DND-41 (cell line): Measurements from ENCODE around the gene TOMM70.

Experiments used
- CTCF ChIP-seq: IDR thresholded peaks from 2 replicates; pipeline ENCODE4 v1.5.1; 2012; ENCODE audit warnings: borderline replicate concordance, low read length, moderate library complexity, mild to moderate bottlenecking; ENCODE audit not compliant: poor library complexity, severe bottlenecking; ENCODE audit errors: extremely low read depth
- EZH2 ChIP-seq: IDR thresholded peaks from 3 replicates; pipeline ENCODE4 v1.6.1; 2012; ENCODE audit warnings: borderline replicate concordance, low read depth, mild to moderate bottlenecking, moderate library complexity, low read length, inconsistent platforms; ENCODE audit not compliant: severe bottlenecking

- no peak for TF ChIP-seq CTCF
- no peak for TF ChIP-seq EZH2
Observed at GRCh38 chr3:100436951-100437350, 36.1 kb upstream of the TOMM70 start.
